Esophagus muscularis mucosa (tissue), 3 donors: Measurements from ENCODE around the gene WDR37.

Experiments used
- POLR2A ChIP-seq: fragments of 450-650 bp; IDR thresholded peaks from one replicate; pipeline ENCODE4 v1.6.1; 2017; ENCODE audit warnings: antibody characterized with exemption, moderate library complexity, mild to moderate bottlenecking, low read depth
- TF ChIP-seq, protein P1 (sequence below), 3 experiments: fragments of 200-600 bp in 2 of 3; fragments of 450-650 bp in 1 of 3; sonication (generic) in 2 of 3; IDR thresholded peaks; one replicate each; pipeline ENCODE4 v1.5.1; 2017 to 2019; ENCODE audit warnings: antibody characterized with exemption in 3 of 3, mild to moderate bottlenecking in 2 of 3, moderate library complexity in 1 of 3

DNA sequence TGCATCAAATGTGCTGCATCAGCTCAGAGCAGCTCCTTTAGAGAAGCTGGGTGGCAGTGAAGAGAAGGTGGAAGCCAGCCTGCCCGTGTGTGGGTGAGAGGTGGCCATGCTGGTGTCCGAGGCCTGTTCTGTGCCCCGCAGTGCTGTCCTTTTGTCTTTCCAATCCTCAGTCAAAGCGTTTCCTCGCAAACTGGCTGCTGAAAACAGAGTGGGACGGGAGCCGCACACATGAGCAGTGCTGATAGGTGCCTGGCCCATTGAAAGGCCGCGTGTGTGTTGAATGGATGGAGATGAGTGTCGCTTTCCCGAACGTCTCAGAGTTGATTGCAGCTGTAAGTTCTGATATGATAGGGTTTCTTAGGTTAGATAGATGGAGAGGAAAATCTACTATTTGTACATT, 39.3 kb downstream of the WDR37 start:
- TF ChIP-seq, protein P1, sequence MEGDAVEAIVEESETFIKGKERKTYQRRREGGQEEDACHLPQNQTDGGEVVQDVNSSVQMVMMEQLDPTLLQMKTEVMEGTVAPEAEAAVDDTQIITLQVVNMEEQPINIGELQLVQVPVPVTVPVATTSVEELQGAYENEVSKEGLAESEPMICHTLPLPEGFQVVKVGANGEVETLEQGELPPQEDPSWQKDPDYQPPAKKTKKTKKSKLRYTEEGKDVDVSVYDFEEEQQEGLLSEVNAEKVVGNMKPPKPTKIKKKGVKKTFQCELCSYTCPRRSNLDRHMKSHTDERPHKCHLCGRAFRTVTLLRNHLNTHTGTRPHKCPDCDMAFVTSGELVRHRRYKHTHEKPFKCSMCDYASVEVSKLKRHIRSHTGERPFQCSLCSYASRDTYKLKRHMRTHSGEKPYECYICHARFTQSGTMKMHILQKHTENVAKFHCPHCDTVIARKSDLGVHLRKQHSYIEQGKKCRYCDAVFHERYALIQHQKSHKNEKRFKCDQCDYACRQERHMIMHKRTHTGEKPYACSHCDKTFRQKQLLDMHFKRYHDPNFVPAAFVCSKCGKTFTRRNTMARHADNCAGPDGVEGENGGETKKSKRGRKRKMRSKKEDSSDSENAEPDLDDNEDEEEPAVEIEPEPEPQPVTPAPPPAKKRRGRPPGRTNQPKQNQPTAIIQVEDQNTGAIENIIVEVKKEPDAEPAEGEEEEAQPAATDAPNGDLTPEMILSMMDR (IDR thresholded peaks at IDR 0.05): no peak
- TF ChIP-seq POLR2A: no peak
